Lower leg skin (tissue), 4 donors: Measurements from ENCODE around the gene FCAR. TPM values are rescaled to one million over a fixed set of nuclear protein-coding genes. Genes with fewer than 3 reads are reported as not detected.
"Not testable (repeated sequence)": the region's sequence is repeated elsewhere in the genome, so short reads cannot be mapped to it uniquely, and the experiment has no call there.

ENCODE experiments used
- DNase-seq, 2 donors: peaks; one replicate each; pipeline ENCODE4 v3.0.0-alpha.2; 2019; ENCODE audit warnings: low spot score in 2 of 2
- H3K4me3 ChIP-seq: fragments of 200-600 bp; sonication (generic); 2 replicates; pipeline ENCODE4 v1.5.1; 2017; ENCODE audit warnings: mild to moderate bottlenecking, low read depth; ENCODE audit not compliant: poor library complexity, severe bottlenecking
- POLR2A ChIP-seq, 2 donors: fragments of 450-650 bp; IDR thresholded peaks; one replicate each; pipeline ENCODE4 v1.6.1; 2016 to 2017; ENCODE audit warnings: antibody characterized with exemption in 2 of 2, mild to moderate bottlenecking in 1 of 2, moderate library complexity in 1 of 2
- whole genome bisulfite sequencing, 2 donors: methylation state at CpG; one replicate each; pipeline ENCODE4 v1.1.5; 2018; 5-methylcytosine and 5-hydroxymethylcytosine counted together
- intact Hi-C: fragments of 100-400 bp; cut with DNase I; formaldehyde crosslinking; loops from one replicate; pipeline ENCODE4 v1.15.0; 2023; ENCODE audit warnings: low total_unique reads
- total RNA-seq, 4 donors: library from RNA; depleted of rRNA; stranded (reverse); fragments of >200 nt; gene quantifications; one replicate each; pipeline ENCODE4 v1.1.0, GENCODE V29; 2016
- TF ChIP-seq, protein P1 (sequence below), 3 donors: fragments of 450-650 bp; IDR thresholded peaks; one replicate each; pipeline ENCODE4 v1.5.1; 2016; ENCODE audit warnings: antibody characterized with exemption in 3 of 3, mild to moderate bottlenecking in 3 of 3, moderate library complexity in 2 of 3

The FCAR gene
- total RNA-seq, 4 donors from 2014 or later: 1.1 TPM; not detected in 3

DNA sequence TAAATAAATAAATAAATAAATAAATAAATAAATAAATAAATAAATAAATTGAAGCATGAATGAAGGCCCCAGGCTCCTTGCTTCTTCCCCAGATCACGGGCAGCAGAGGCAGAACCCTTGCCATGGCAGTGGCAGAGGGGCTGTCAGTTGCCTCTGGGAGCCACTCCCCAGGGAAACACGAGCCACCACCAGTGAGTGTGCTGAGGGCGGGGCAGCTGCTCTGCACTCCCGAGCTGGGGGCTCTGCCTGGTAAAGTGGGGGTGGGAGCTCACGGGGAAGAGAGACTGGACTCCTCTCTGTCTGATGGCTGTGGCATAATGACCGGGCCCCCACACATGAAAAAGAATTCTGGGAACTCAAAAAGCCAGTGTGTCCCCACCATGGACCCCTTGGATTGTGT lies 7.8 kb downstream of the FCAR start:
- no peak overlapping the region for H3K4me3 ChIP-seq
- WGBS, 2 donors: 50 to 52% methylated on average over 6 of the region's 6 CpGs
- TF ChIP-seq, protein P1, sequence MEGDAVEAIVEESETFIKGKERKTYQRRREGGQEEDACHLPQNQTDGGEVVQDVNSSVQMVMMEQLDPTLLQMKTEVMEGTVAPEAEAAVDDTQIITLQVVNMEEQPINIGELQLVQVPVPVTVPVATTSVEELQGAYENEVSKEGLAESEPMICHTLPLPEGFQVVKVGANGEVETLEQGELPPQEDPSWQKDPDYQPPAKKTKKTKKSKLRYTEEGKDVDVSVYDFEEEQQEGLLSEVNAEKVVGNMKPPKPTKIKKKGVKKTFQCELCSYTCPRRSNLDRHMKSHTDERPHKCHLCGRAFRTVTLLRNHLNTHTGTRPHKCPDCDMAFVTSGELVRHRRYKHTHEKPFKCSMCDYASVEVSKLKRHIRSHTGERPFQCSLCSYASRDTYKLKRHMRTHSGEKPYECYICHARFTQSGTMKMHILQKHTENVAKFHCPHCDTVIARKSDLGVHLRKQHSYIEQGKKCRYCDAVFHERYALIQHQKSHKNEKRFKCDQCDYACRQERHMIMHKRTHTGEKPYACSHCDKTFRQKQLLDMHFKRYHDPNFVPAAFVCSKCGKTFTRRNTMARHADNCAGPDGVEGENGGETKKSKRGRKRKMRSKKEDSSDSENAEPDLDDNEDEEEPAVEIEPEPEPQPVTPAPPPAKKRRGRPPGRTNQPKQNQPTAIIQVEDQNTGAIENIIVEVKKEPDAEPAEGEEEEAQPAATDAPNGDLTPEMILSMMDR (IDR thresholded peaks at IDR 0.05): no peak
- TF ChIP-seq POLR2A (IDR thresholded peaks at IDR 0.05): no peak
- DNase-seq: no peak
- intact Hi-C loops: no loop called here

DNA sequence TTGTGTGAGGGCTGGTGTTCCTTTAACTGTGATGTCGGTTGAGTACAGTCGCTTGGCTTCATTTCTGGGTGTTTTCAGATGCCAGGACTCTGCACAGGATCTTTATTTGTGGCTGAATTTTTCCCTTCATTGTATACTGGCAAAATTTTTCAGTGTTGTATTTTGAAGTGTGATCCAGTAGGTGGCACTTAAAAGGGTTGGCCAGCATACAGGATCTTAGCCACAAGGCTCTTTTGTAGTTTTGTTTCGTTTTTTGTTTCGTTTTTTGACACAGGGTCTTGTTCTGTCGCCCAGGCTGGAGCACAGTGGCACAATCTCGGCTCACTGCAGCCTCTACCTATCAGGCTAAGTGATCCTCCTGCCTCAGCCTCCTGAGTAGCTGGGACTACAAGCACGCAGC lies 8.7 kb downstream of the FCAR start:
- H3K4me3 ChIP-seq: no peak overlapping the region
- TF ChIP-seq POLR2A (IDR thresholded peaks at IDR 0.05): no peak
- TF ChIP-seq, protein P1 (IDR thresholded peaks at IDR 0.05): no peak
- 61 to 67% methylated on average over 7 of the region's 7 CpGs for WGBS, 2 donors
- DNase-seq: no peak
- intact Hi-C loops: no loop called here

DNA sequence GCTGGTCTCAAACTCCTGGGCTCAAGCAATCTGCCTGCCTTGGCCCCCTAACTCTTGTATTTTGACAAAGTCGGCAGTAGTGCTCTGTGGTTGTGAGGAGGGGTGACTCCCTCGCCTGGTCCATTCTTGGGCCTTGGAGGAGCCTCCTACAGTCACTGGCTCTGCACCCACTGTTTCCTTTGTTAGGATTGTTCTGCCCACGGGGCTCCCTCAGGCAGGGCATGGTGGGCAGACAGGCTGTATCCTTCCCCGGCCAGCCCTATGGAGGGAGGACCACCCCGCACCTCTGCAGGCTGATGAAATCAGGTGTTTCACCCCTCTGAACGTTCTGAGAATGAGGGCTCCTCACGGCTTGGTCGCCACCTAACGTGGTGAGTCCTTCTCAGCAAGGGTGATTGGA lies 9.2 kb downstream of the FCAR start:
- TF ChIP-seq, protein P1 (IDR thresholded peaks at IDR 0.05): no peak
- DNase-seq: no peak
- 79 to 84% methylated on average over 4 to 9 of the region's 9 CpGs for WGBS, 2 donors
- intact Hi-C loops: no loop called here
- no peak overlapping the region for H3K4me3 ChIP-seq

DNA sequence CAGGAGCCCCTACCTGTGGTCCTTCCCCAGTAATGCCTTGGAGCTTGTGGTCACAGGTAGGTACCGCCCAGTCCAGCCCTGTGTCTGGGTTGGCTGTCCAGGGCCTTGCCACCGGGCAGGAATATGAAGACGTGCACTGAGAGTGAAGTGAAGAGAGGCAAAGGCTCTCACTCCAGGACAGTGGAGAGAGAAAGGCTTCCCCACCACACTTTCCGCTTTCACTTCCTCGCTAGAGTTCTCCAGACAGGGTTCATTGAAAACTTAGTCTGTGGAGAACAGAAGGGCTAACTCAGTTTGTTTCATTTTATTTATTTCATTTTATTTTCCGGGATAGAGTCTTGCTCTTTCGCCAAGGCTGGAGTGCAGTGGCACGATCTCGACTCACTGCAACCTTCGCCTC lies 14.2 kb downstream of the FCAR start:
- DNase-seq: no peak
- intact Hi-C loops: no loop called here
- WGBS, 2 donors: 92% methylated on average over 10 of the region's 10 CpGs
- no peak for TF ChIP-seq POLR2A (IDR thresholded peaks at IDR 0.05)
- TF ChIP-seq, protein P1 (IDR thresholded peaks at IDR 0.05): no peak
- H3K4me3 ChIP-seq: no peak overlapping the region

DNA sequence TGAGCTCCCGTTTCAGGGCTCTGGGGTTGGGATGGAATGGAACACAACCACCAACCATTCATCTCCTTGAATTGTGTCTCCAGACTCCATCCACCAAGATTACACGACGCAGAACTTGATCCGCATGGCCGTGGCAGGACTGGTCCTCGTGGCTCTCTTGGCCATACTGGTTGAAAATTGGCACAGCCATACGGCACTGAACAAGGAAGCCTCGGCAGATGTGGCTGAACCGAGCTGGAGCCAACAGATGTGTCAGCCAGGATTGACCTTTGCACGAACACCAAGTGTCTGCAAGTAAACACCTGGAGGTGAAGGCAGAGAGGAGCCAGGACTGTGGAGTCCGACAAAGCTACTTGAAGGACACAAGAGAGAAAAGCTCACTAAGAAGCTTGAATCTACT lies 15.5 kb downstream of the FCAR start:
- no peak overlapping the region for H3K4me3 ChIP-seq
- intact Hi-C loops: no loop called here
- TF ChIP-seq, protein P1 (IDR thresholded peaks at IDR 0.05): no peak
- no peak for TF ChIP-seq POLR2A (IDR thresholded peaks at IDR 0.05)
- WGBS, 2 donors: 80 to 82% methylated on average over 11 of the region's 11 CpGs
- DNase-seq: no peak

DNA sequence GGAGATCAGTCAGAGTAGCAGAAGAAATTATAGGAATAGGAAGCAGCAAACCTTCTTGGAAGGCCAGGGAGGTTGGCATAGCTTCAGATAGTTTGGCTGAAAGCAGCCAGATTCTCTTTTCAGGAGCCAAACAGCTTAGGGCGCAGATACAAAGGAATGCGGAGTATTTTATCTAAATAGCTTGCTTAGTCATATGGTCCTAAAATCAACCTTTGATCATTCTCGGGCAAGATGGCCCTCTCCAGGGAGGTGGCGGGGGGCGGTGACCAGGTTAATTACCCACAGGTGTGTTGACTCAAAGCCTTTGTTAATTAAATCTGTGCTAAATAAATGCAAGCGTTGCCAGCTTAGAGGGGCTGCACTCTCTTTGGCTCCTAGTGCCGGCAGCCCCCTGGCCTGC lies 19.4 kb downstream of the FCAR start:
- TF ChIP-seq, protein P1 (IDR thresholded peaks at IDR 0.05): no peak
- TF ChIP-seq POLR2A (IDR thresholded peaks at IDR 0.05): no peak
- intact Hi-C loops: no loop called here
- no peak for DNase-seq
- H3K4me3 ChIP-seq: no peak overlapping the region
- WGBS, 2 donors: 15 to 25% methylated on average over 7 of the region's 7 CpGs

DNA sequence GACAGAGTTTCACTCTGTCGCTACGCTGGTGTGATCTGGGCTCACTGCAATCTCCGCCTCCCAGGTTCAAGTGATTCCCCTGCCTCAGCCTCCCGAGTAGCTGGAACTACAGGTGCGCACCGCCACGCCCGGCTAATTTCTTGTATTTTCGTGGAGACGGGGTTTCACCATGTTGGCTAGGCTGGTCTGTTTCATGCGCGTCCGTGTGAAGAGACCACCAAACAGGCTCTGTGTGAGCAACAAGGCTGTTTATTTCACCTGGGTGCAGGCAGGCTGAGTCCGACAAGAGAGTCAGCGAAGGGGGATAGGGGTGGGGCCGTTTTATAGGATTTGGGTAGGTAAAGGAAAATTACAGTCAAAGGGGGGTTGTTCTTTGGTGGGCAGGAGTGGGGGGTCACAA lies 20.1 kb downstream of the FCAR start:
- DNase-seq, H3K4me3 ChIP-seq, intact Hi-C loops: not testable (repeated sequence)
- WGBS, 2 donors: 84 to 91% methylated on average over 16 of the region's 16 CpGs
